ENCODE data around the gene USPL1. TPM values are rescaled to one million over a fixed set of nuclear protein-coding genes. Genes with fewer than 3 reads are reported as not detected.

USPL1 gene
- total RNA-seq, 6 experiments from 2014 or later = 8.0 to 10.9 (median 10.3) TPM

DNA sequence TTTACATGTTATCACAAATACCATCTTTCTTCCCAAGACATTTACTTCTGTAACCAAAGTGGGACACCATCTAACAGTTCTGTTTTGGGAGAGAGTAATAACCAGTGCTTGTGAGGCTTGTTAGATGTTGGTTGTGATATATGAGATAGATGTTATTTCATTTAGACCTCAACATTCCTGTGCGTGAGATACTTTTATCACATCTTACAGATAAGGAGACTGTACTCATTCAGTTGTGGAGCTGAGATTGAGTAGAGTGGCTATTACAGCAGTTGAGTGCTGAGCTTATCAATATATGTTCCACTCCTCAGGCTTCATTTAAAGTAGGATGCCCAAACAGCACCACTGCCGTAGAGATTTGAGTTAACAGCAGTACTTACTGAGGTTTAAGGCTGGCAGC is 43.1 kb downstream of the USPL1 start:
- TF ChIP-seq, protein P1, sequence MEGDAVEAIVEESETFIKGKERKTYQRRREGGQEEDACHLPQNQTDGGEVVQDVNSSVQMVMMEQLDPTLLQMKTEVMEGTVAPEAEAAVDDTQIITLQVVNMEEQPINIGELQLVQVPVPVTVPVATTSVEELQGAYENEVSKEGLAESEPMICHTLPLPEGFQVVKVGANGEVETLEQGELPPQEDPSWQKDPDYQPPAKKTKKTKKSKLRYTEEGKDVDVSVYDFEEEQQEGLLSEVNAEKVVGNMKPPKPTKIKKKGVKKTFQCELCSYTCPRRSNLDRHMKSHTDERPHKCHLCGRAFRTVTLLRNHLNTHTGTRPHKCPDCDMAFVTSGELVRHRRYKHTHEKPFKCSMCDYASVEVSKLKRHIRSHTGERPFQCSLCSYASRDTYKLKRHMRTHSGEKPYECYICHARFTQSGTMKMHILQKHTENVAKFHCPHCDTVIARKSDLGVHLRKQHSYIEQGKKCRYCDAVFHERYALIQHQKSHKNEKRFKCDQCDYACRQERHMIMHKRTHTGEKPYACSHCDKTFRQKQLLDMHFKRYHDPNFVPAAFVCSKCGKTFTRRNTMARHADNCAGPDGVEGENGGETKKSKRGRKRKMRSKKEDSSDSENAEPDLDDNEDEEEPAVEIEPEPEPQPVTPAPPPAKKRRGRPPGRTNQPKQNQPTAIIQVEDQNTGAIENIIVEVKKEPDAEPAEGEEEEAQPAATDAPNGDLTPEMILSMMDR (IDR thresholded peaks at IDR 0.05) = no peak
- peaks cover 1% of the 10 kb centered on the region; the same call in 1 of the 2 replicates for H3K27me3 Mint-ChIP-seq (ENCODE audit: insufficient read depth)
- no peak overlapping the region for H3K4me3 Mint-ChIP-seq
- no peaks in the 10 kb centered on the region for H3K4me1 Mint-ChIP-seq (ENCODE audit: low read depth)
- H3K27ac Mint-ChIP-seq = no peak overlapping the region
- DNase-seq = no peak
- H3K9me3 Mint-ChIP-seq = no peaks in the 10 kb centered on the region
- peaks cover 29% of the 10 kb centered on the region for H3K36me3 Mint-ChIP-seq (ENCODE audit: low read depth)

DNA sequence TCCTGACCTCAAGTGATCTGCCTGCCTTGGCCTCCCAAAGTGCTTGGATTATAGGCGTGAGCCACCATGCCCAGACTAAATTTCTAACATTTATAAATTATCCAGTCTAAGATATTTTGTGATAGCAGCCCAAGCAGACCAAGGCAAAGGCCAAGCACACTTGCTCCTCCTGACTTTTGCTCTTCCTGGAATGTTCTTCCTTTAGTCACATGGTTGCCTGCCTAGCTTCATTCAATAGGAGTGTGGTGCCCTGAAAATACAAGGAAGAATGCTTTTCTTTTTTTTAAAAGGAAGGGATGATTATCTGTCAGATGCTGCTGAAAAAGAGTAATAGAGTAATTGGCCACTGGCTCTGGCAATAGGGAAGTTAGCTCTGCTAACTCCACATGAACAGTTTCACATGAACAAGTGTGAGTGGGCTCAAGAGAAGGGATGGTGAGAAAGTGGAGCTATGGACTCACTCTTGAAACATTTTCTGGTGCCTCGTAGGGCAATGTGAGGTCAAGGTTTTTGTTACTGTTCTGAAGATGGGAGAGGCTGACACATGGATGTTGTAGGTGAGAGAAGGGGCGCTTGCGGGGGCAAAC is 47.1 kb downstream of the USPL1 start:
- no peak overlapping the region for H3K27ac Mint-ChIP-seq
- no peak for DNase-seq
- H3K4me1 Mint-ChIP-seq (ENCODE audit: low read depth) = no peaks in the 10 kb centered on the region
- H3K4me3 Mint-ChIP-seq = no peak overlapping the region
- TF ChIP-seq, protein P1 (IDR thresholded peaks at IDR 0.05) = no peak
- no peaks in the 10 kb centered on the region; the same call in 1 of the 2 replicates for H3K36me3 Mint-ChIP-seq (ENCODE audit: low read depth)
- no peaks in the 10 kb centered on the region for H3K9me3 Mint-ChIP-seq
- H3K27me3 Mint-ChIP-seq (ENCODE audit: insufficient read depth) = peaks cover 2% of the 10 kb centered on the region

DNA sequence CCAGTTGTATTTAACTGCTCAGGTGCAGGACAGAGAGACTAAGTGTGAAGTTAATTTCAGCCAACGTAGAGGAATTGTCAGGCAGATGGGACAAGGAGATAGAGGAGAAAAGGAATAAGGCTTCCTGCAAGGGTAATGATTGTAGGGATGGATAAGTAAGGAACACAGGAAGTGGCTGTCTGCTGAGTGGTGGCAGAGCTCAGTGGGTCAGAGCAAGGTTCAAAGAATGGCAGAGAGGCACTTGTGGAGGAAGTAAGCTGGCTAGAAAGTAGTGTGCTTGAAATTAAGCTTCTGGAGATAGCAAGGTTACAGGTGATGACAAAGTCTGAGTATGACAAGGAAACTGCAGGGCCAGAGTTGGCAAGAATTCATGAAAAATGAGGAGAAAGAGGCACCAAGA is 47.9 kb downstream of the USPL1 start:
- no peak overlapping the region for H3K4me3 Mint-ChIP-seq
- H3K4me1 Mint-ChIP-seq (ENCODE audit: low read depth) = no peaks in the 10 kb centered on the region
- H3K27ac Mint-ChIP-seq = no peak overlapping the region
- H3K27me3 Mint-ChIP-seq (ENCODE audit: insufficient read depth) = peaks cover 2% of the 10 kb centered on the region
- TF ChIP-seq, protein P1 (IDR thresholded peaks at IDR 0.05) = no peak
- H3K36me3 Mint-ChIP-seq (ENCODE audit: low read depth) = no peaks in the 10 kb centered on the region
- no peak for DNase-seq
- H3K9me3 Mint-ChIP-seq = no peaks in the 10 kb centered on the region

DNA sequence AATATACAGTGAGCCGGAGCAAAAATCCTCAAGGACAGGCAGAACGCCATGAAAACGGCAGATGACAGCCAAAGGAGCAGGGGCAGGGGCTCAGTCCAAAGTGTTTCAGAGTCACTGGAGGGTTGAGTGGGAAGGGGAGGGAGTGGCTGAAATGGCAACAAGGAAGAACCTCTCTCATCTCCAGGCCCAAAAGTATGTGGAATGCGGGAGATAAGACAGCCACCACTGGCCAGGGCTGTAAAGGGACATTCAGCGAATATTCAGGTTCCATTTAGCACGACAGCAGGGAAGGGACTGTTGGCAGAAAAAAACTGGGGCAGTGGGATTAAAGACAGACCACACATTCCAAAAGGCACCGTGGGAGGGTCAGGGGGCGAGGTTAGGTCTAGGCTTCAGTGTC is 48.4 kb downstream of the USPL1 start:
- DNase-seq = no peak
- TF ChIP-seq, protein P1 (IDR thresholded peaks at IDR 0.05) = no peak
- Mint-ChIP-seq H3K9me3 (no peaks in the 10 kb centered on the region), H3K27ac (no peak overlapping the region), H3K27me3 (ENCODE audit: insufficient read depth) (peaks cover 3% of the 10 kb centered on the region), H3K4me1 (ENCODE audit: low read depth) (no peaks in the 10 kb centered on the region), H3K36me3 (ENCODE audit: low read depth) (no peaks in the 10 kb centered on the region), H3K4me3 (no peak overlapping the region)

DNA sequence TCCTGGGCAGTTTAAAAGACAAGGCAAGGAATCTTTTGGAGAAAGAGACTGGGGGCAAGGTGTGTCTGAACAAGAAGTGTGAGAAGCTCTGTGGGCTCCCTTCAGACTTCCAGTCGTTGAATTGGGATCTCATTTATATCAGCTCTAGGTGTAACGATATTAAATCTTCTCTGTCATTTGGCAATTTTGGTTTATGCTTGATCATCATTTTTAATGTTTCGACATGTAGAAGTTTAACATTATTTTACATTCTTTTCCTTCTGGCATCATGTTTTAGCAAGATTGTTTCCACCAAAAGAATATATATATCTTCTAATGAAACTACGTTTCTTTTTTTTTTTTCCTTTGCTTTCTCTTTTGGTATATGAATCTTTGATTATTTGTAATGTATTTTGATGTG is 49.3 kb downstream of the USPL1 start:
- no peak for DNase-seq
- no peaks in the 10 kb centered on the region for H3K9me3 Mint-ChIP-seq
- H3K36me3 Mint-ChIP-seq (ENCODE audit: low read depth) = no peaks in the 10 kb centered on the region
- peaks cover 3% of the 10 kb centered on the region for H3K27me3 Mint-ChIP-seq (ENCODE audit: insufficient read depth)
- H3K4me1 Mint-ChIP-seq (ENCODE audit: low read depth) = no peaks in the 10 kb centered on the region
- no peak overlapping the region for H3K4me3 Mint-ChIP-seq
- TF ChIP-seq, protein P1 (IDR thresholded peaks at IDR 0.05) = no peak
- no peak overlapping the region for H3K27ac Mint-ChIP-seq

DNA sequence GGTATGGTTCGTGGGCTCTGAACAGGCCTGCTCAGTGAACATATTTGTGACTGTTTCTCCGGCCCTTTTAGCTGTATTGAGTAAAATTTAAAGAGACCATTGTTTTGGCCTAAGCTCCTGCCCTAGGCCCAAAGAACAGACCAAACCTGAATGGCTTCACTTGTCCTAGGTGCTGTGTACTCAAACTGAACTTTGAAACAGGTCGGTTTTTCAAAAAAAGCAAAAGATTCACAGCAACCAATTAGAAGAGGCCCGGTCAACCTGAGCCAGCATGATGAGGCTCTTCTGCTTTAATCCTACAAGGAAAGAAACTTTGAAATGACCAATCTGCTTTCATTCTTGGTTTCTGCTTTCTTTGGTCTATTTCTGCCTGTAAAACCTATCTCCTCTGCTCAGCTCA is 50.6 kb downstream of the USPL1 start:
- Mint-ChIP-seq H3K36me3 (ENCODE audit: low read depth) (no peaks in the 10 kb centered on the region), H3K27me3 (ENCODE audit: insufficient read depth) (peaks cover 3% of the 10 kb centered on the region), H3K9me3 (no peaks in the 10 kb centered on the region), H3K4me3 (no peak overlapping the region), H3K27ac (no peak overlapping the region), H3K4me1 (ENCODE audit: low read depth) (peaks cover 5% of the 10 kb centered on the region)
- DNase-seq = no peak
- TF ChIP-seq, protein P1 (IDR thresholded peaks at IDR 0.05) = no peak

Data from HFFc6 (cell line).